HG03575 (cell line): ENCODE measurements around the gene SAMD5.

Experiments used
- ATAC-seq: cut with Tn5 transposase; IDR thresholded peaks from one replicate; pipeline ENCODE4 v1.9.1; 2021; ENCODE audit not compliant: unreplicated experiment, insufficient number of reproducible peaks, low FRiP score; ENCODE audit errors: extremely low read depth

SAMD5 gene

DNA sequence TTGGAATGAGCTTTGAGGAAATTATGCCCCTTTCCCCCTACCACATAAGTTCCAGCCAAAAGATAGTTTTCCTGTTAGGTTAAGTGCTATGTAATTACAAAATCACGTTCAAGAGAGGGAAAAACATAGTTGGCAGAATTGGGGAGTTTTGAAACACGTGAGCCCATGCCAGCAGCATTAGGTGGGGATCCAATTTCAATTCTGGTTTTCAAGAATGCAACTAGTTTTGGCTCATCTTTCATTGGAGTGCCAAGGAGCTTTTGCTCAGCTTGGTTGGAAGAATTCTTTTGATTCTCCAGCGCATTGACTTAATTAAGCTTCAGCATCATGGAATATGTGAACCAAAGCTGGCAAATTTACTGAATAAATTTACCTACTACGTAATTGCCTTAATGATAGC, 95.9 kb downstream of the SAMD5 start:
- no peak for ATAC-seq

DNA sequence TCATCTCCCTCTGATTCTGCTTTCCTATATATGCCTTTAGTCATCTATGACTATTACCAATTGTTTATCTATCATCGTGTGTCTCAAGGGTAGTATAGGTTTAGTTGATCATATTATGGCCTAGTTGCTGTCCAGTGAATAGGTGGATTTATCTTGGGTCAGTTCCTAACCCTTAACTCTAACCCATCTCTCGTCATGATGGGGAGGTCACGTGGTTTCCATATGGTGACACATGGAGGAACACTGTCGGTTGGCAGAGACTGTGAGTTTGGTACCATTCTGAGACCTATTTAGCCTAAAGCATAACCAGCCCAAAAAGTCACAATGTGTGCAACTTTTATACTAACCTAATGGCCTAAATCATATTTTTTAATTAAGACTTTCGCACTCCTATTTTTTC, 103.5 kb downstream of the SAMD5 start:
- ATAC-seq, result no peak

DNA sequence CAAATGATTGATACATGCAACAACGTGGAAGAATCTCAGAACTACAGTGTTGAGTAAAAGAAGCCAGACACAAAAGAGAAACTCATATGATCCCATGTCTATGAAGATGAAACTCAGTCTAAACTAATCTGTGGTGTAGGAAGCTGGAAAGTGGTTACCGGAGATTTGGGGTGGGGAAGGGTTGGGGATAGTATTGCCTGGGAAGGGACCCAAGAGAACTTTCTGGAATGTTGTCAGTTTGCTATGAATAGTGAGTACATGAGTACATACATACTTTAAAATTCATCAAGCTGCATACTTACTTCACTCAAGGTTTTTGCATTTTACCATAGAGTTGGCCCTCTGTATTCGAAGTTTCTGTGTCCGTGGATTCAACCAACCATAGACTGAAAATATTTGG, 106.0 kb downstream of the SAMD5 start:
- ATAC-seq, result no peak

DNA sequence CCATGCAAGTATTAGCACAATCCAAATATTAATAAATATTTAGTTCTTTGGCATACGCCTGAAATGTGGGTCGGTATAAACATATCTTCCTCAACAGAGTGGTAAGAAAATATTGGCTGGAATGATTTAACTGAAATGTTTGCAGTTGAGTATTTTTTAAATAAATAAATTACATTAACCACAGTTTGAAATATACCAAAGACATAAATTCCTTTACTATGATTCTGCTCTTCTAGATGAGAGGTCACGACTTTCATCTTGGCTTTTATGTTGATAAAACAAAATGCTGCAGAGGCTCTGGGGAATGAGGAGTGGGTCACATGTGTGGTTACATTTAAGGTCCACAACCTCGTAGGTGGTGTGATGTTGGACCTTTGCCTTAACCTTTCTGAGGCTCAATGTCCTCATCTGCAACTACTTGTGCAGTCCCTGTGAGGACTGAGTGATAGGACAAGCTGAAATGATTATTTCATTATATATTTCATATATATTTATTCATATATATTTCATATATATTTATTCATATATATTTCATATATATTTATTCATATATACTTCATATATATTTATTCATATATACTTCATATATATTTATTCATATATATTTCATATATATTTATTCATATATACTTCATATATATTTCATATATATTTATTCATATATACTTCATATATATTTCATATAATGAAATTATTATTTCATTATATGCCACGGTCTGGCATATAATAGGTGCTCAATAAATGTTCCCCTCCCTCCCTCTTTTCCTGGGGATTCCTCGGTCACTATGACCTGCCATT, 107.4 kb downstream of the SAMD5 start:
- ATAC-seq, result no peak

DNA sequence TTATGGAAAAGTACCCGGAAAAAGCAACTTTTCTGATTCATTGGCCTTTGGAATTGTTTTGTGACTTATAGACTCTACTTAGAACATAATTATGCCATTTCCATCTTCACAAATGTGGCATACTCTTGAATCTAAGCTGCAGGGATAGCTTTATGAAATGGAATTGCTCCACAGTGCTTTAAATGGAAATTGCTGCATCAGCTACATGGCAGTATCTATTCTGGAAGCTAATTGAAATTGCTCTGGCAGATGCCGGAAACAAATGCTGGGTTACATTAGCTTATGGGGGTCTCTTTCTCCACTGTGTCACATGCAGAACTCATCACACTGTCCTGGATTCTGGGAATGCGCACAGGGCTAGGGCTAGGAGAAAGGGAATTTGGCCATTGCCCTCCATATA, 108.9 kb downstream of the SAMD5 start:
- ATAC-seq, result no peak

DNA sequence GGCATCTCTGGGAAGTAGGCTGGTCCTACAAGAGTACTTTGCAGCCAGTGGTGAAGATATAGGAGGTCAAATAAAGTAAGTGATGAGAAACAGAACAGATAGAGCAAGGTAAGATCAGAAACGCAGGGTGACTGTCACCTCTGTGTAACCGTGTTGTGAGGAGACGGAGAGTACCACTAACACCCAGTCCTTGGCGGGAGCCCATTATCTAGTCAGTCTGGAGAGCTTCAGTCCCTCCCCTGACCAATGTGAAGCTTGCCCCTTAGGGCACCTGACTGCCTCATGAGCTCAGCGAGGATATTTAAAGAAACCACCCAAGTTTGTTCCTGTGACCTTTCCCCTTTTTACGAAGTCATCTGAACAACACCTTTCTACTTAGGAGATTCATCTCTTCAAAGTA, 110.0 kb downstream of the SAMD5 start:
- no peak for ATAC-seq

DNA sequence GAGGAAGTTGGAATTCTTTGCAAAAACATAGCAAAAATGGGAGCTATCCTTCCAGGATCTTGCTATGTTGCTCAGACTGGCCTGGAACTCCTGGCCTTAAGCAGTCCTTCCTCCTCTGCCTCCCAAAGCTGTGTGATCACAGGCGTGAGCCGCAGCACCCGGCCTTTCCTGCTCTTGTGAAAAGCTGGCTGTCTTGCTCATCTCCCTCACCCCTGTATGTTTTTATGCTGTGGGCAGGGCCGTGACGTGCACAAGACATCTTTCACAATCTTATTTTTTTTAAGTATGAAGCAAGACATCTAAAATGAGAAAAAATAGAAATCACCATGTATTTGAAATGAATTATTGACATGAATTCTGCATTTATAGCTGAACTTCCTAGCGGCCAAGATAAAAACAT, 110.4 kb downstream of the SAMD5 start:
- no peak for ATAC-seq
